ENCODE data around the gene CCL2.

CCL2 gene

DNA sequence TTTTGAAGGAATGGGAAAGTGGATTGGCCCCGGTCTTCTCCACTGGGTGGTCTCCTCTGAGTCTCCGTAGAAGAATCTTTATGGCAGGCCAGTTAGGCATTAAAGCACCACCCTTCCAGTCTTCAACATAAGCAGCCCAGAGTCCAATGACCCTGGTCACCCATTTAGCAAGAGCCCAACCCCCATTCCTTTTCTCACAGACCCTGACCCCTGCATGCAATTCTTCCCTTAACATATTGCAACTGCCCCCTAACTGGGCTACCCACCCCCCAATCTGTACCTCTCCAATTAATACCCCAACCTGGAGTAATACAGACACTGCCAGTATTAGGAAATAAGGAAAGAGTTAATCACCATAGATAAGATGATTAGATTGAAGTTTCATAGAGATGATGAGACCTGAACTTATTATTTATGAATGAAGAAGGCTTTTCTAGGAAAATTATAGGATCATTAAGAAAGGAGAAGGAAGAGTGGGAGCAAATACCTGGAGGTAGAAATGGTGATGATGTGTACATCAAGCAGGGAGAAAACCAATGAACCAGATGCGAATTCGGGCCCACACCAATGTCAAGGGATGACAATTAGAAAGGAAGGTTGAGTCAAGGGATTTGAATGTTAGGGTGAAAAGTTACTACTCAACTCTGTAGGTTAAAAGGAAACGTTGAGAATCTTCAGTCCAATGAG lies 2.4 kb downstream of the CCL2 start:
- no peak for TF ChIP-seq CTCF (IDR thresholded peaks at IDR 0.05; ENCODE audit: low read depth, low read length)
- DNase-seq (ENCODE audit: low read depth, low spot score) = no peak
- in situ Hi-C loops (cut with HindIII; ENCODE audit: low sequenced_read_pairs) = no loop called here
- H3K4me3 ChIP-seq (ENCODE audit: low read depth, low read length) = no peak overlapping the region

DNA sequence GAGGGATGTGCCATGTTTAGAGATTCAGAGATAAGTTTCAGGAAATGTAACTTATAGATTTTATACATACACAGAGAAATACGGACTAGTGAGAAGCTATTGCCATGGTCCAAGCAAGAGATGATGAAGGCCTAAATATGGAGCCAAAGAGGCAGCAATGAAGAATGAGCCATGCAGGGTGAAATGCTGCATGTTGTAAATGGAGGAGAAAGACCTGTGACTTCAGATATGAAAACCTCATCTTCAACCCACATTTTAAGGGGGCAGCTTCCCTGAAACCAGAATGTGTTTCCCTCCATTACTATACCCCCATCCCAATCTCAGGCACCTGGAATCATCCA lies 2.9 kb downstream of the CCL2 start:
- no peak for DNase-seq (ENCODE audit: low read depth, low spot score)
- in situ Hi-C loops (cut with HindIII; ENCODE audit: low sequenced_read_pairs) = no loop called here
- no peak for TF ChIP-seq CTCF (IDR thresholded peaks at IDR 0.05; ENCODE audit: low read depth, low read length)
- H3K4me3 ChIP-seq (ENCODE audit: low read depth, low read length) = no peak overlapping the region

- DNase-seq (ENCODE audit: low read depth, low spot score) = peak; percentile 60
- TF ChIP-seq CTCF (IDR thresholded peaks at IDR 0.05; ENCODE audit: low read depth, low read length) = no peak
- H3K4me3 ChIP-seq (ENCODE audit: low read depth, low read length) = no peak overlapping the region
- in situ Hi-C loops (cut with HindIII; ENCODE audit: low sequenced_read_pairs) = no loop called here
Measured at GRCh38 chr17:34259146-34259545, 4.1 kb downstream of the CCL2 start.

DNA sequence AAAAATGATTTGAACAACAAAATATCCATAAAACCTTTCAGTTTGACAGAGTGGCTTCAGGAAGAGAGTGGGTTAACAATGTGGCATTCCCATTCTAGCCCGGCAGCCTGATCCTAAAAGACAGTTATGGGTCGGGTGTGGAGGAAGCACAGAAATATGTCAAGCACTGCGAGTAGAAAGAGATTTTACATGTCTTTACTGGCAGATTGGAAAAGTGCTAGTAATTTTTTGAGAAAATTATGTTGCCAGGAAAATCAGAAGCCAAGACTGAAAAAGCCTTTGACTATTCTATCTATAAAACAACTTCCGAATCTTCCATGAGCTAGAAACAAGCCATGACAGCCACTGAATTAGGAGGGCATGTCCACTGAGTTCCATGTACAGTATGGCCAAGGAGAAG lies 5.8 kb downstream of the CCL2 start:
- in situ Hi-C loops (cut with HindIII; ENCODE audit: low sequenced_read_pairs) = no loop called here
- DNase-seq (ENCODE audit: low read depth, low spot score) = no peak
- TF ChIP-seq CTCF (IDR thresholded peaks at IDR 0.05; ENCODE audit: low read depth, low read length) = no peak
- H3K4me3 ChIP-seq (ENCODE audit: low read depth, low read length) = no peak overlapping the region

DNA sequence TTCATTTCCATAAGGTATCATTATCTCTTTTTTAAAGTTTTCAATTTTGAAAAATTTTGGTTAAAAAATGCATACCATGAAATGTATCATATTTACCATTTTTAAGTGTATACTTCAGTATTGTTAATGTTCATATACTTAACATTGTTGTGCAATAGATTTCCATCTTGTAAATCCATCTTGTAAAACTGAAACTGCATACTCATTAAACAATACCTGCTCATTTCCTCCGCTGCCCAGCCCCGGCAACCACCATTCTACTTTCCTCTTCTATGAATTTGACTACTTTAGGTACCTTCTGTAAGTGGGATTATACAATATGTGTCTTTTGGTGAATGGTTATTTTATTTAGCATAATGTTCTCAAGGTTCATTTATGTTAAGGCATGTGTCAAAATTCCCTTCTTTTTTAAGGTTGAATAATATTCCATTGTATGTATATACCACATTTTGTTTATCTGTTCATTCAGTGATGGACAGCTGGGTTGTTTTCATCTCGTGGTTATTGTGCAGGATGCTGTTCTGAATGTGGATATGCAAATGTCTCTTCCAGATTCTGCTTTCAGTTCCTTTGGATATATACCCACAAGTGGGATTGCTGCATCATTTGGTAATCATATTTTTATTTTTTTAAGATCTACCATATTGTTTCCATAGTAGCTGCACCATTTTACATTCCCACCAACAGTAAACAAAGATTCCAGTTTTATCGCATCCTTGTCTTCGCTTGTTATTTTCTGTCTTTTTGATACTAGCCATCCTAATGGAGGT lies 6.7 kb downstream of the CCL2 start:
- TF ChIP-seq CTCF (IDR thresholded peaks at IDR 0.05; ENCODE audit: low read depth, low read length) = no peak
- no peak for DNase-seq (ENCODE audit: low read depth, low spot score)
- in situ Hi-C loops (cut with HindIII; ENCODE audit: low sequenced_read_pairs) = no loop called here
- no peak overlapping the region for H3K4me3 ChIP-seq (ENCODE audit: low read depth, low read length)

DNA sequence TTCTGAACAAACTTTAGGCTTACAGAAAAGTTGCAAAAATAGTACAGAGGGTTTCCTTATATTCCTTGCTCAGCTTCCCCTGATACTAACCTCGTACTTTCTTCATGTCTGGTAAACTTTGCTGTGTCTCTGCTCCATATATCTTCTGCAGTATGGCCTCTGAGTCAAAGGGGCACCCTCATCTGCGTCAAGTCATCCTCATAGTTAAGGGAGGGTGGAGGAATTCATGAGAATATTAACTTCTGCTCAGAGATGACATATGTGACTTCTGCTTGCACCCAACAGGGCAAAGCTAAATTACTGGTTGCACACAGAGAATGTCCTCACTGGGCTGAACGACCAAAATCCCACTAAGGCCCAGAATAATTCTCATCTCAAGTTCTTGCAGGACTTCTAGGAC lies 10.6 kb downstream of the CCL2 start:
- H3K4me3 ChIP-seq (ENCODE audit: low read depth, low read length) = no peak overlapping the region
- DNase-seq (ENCODE audit: low read depth, low spot score) = no peak
- no peak for TF ChIP-seq CTCF (IDR thresholded peaks at IDR 0.05; ENCODE audit: low read depth, low read length)
- in situ Hi-C loops (cut with HindIII; ENCODE audit: low sequenced_read_pairs) = no loop called here
